Stimulated activated effector memory CD8-positive, alpha-beta T cell treated with anti-CD3 and anti-CD28 coated beads, Interleukin-12 subunit alpha, Interleukin-12 subunit beta, amount 100 ng/mL, for 72 hours (primary cell): ENCODE data around the gene GPLD1.
"Not testable (repeated sequence)": the region's sequence is repeated elsewhere in the genome, so short reads cannot be mapped to it uniquely, and the experiment has no call there.

ENCODE experiments used
- ATAC-seq: fragments of 150-1000 bp; cut with Tn5 transposase; 2 replicates; pipeline ENCODE4 v1.10.0; 2021
- DNase-seq, 2 donors: peaks; one replicate each; pipeline ENCODE4 v3.0.0; 2021 to 2022; ENCODE audit warnings: low spot score in 2 of 2
- H3K27ac Mint-ChIP-seq: one replicate; pipeline ENCODE4 v1.8.0; 2022; ENCODE audit warnings: mild to moderate bottlenecking, mixed read lengths
- H3K36me3 Mint-ChIP-seq: one replicate; pipeline ENCODE4 v1.8.0; 2022; ENCODE audit warnings: mild to moderate bottlenecking, mixed read lengths
- H3K4me1 Mint-ChIP-seq: one replicate; pipeline ENCODE4 v1.8.0; 2022; ENCODE audit warnings: mixed read lengths
- H3K4me3 Mint-ChIP-seq: one replicate; pipeline ENCODE4 v1.8.0; 2022; ENCODE audit warnings: mild to moderate bottlenecking, mixed read lengths
- H3K9me3 Mint-ChIP-seq: one replicate; pipeline ENCODE4 v1.8.0; 2022; ENCODE audit warnings: mixed read lengths

Gene GPLD1

DNA sequence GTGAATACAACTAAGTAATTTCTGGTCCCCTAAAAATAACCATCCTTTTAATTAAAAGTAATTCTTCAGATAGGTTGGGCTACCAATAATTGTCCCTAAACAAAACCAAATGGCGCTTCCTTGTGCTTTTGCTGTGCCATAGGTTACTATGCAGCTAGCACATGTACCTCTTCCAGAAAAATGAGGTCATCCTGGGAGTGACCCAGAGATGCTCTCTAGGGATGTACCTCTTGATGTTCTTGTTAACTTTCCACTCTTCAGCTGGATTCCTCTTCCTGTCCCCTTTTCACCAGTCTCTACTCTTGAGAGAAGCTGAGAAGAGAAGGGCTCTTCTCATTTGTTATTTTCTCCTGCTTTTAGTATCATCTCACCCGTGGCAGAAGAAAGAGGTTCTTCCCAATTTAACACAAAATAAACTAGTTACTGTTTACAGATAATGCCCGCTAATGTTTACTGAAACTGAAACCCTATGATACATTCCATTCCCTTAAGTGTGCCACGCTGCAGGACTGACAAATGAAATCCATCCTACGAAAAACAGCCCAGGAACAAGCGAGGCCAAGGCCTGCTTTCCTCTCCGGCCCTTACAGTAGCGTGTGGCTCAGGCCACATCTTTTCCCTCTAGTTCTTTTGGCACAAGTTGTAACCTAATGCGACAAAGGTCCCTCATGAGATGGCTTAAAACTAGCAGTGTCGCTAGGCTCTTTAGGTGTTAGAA is 62.5 kb downstream of the GPLD1 start:
- peaks cover 48% of the 10 kb centered on the region for H3K36me3 Mint-ChIP-seq
- no peaks in the 10 kb centered on the region for H3K9me3 Mint-ChIP-seq
- no peak overlapping the region for H3K27ac Mint-ChIP-seq
- no peaks in the 10 kb centered on the region for H3K4me1 Mint-ChIP-seq
- H3K4me3 Mint-ChIP-seq, result no peak overlapping the region
- DNase-seq (no peak), ATAC-seq (no peak)

- peaks cover 66% of the 10 kb centered on the region for H3K36me3 Mint-ChIP-seq
- DNase-seq (no peak), ATAC-seq (no peak)
- no peak overlapping the region for H3K4me3 Mint-ChIP-seq
- no peak overlapping the region for H3K27ac Mint-ChIP-seq
- H3K4me1 Mint-ChIP-seq, result no peaks in the 10 kb centered on the region
- H3K9me3 Mint-ChIP-seq, result no peaks in the 10 kb centered on the region
These were observed 64.3 kb downstream of the GPLD1 start for GRCh38 chr6:24425091-24425490.

- Mint-ChIP-seq H3K4me1 (no peaks in the 10 kb centered on the region), H3K36me3 (peaks cover 99% of the 10 kb centered on the region), H3K4me3 (no peak overlapping the region), H3K27ac (no peak overlapping the region), H3K9me3 (no peaks in the 10 kb centered on the region)
- DNase-seq (no peak), ATAC-seq (no peak)
These were observed 69.9 kb downstream of the GPLD1 start for GRCh38 chr6:24419526-24419925.

GRCh38 chr6:24415753-24416152 is 73.6 kb downstream of the GPLD1 start:
- Mint-ChIP-seq H3K4me1 (no peaks in the 10 kb centered on the region), H3K36me3 (peaks cover 100% of the 10 kb centered on the region), H3K4me3 (no peak overlapping the region), H3K9me3 (no peaks in the 10 kb centered on the region), H3K27ac (no peak overlapping the region)
- no peak for DNase-seq
- no peak for ATAC-seq

GRCh38 chr6:24414531-24414930 is 74.8 kb downstream of the GPLD1 start:
- H3K36me3 Mint-ChIP-seq, result peaks cover 100% of the 10 kb centered on the region
- not testable (repeated sequence) for H3K4me1 Mint-ChIP-seq, DNase-seq, H3K4me3 Mint-ChIP-seq, H3K27ac Mint-ChIP-seq, H3K9me3 Mint-ChIP-seq, ATAC-seq

DNA sequence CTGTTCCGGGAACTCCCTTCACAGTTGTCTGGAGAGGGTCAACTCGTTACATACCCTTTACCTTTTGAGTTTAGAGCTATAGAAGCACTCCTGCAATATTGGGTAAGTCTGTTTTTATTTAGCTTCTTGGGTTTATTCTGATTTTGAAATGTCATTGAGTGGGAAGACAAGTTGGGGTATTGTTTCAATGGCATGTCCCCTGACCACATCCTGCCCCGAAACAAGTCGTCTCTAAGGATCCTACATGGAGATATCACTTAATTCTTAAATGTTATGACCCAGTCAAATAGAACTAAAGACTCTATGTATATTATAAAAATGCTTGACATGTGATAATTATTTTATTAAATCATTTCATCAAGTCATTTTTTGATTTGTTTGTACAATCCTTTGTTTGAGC is 77.1 kb downstream of the GPLD1 start:
- H3K9me3 Mint-ChIP-seq, result no peaks in the 10 kb centered on the region
- no peak overlapping the region for H3K4me3 Mint-ChIP-seq
- H3K27ac Mint-ChIP-seq, result peak overlapping the region; percentile 10
- ATAC-seq, result no peak
- no peak for DNase-seq
- H3K4me1 Mint-ChIP-seq, result no peaks in the 10 kb centered on the region
- H3K36me3 Mint-ChIP-seq, result peaks cover 100% of the 10 kb centered on the region

DNA sequence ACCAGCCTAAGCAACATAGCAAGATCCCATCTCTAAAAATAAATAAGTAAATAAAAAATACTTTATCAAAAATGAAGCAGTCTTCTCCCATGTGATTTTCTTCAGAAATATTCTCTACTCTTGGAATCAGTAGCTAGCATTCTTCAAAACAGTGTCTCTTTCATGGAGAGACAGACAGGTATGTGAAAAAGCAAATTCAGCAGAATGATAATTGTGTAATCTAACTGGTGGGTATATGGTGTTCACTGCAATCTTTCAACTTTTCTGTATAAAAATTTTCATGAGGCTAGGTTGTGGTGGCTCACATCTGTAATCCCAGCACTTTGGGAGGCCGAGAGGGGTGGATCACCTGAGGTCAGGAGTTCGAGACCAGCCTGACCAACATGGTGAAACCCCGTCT is 78.8 kb downstream of the GPLD1 start:
- Mint-ChIP-seq H3K4me1 (no peaks in the 10 kb centered on the region), H3K36me3 (peaks cover 100% of the 10 kb centered on the region), H3K4me3 (no peak overlapping the region), H3K9me3 (no peaks in the 10 kb centered on the region), H3K27ac (no peak overlapping the region)
- no peak for DNase-seq
- no peak for ATAC-seq

DNA sequence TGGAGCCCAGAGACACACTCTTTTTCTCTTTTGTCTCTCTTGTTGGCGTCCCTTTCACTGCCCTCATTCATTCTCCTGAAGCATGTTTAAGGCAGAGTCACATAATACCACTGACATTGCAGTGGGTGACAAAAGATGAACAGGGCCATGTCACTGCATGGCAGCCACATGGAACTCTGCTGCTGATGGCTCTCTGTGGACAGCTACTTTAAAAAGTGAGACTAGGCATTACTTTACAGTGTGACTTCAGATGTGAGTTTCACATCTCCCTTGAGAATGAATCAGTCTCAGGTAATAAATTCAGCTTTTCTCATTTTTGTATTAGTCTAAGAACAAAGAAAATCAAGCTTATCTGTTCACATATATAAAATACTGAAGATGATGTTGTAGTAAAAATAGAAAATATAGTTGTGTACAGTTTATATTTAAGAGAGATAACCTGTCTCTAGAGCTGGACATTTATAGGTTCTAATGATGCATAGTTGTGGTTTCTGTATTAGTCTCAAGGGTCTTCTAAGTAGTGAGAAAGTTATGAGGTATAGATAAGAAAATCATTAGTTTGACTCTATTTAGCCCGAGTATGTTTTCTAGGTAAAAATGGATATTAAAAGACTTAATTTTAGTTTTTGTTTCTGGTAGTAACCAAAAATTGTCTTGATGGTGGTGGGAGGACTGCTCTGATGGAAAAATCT is 80.5 kb downstream of the GPLD1 start:
- ATAC-seq (no peak), DNase-seq (no peak)
- Mint-ChIP-seq H3K36me3 (peaks cover 89% of the 10 kb centered on the region), H3K4me1 (peaks cover 2% of the 10 kb centered on the region), H3K27ac (no peak overlapping the region), H3K4me3 (no peak overlapping the region), H3K9me3 (no peaks in the 10 kb centered on the region)

DNA sequence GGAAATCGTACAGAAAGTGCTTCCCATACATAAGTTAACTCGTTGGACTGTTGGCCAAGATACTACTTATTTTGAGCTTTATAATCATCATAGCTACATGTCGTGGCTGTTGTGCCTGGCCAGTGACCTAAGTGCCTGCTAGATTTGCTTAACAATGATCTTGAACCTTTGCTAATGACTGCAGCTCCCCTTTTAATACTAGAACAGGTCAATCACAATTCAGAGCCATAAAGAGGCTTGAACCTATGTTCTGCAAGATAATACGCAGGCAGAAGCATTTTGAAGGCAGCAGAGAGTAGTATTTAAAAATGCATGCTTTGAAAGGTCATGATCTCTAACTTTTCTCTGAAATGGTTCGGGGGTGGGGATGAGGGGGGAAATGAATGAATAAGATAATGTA is 84.1 kb downstream of the GPLD1 start:
- Mint-ChIP-seq H3K9me3 (no peaks in the 10 kb centered on the region), H3K36me3 (peaks cover 53% of the 10 kb centered on the region), H3K4me1 (peaks cover 13% of the 10 kb centered on the region), H3K27ac (no peak overlapping the region), H3K4me3 (no peak overlapping the region)
- ATAC-seq (no peak), DNase-seq (no peak)

GRCh38 chr6:24403501-24403824 is 85.9 kb downstream of the GPLD1 start:
- Mint-ChIP-seq H3K9me3 (no peaks in the 10 kb centered on the region), H3K4me3 (peak overlapping the region; percentile 95), H3K4me1 (peaks cover 13% of the 10 kb centered on the region), H3K36me3 (peaks cover 35% of the 10 kb centered on the region), H3K27ac (peak overlapping the region; percentile 90)
- ATAC-seq, result no peak
- DNase-seq, result no peak

- Mint-ChIP-seq H3K9me3 (no peaks in the 10 kb centered on the region), H3K4me1 (peaks cover 13% of the 10 kb centered on the region), H3K27ac (peak within 1 kb of the TSS; percentile 90), H3K4me3 (peak within 1 kb of the TSS; percentile 95), H3K36me3 (peaks cover 29% of the 10 kb centered on the region)
- ATAC-seq (peak; percentile 95), DNase-seq (peak; percentile 62 to 87)
These were observed 86.5 kb downstream of the GPLD1 start, which contains the start of gene MRS2 for GRCh38 chr6:24402697-24403500. TSS of gene MRS2 (plus strand) at chr6:24402936. CDS start at chr6:24403047, 111 bp downstream.

DNA sequence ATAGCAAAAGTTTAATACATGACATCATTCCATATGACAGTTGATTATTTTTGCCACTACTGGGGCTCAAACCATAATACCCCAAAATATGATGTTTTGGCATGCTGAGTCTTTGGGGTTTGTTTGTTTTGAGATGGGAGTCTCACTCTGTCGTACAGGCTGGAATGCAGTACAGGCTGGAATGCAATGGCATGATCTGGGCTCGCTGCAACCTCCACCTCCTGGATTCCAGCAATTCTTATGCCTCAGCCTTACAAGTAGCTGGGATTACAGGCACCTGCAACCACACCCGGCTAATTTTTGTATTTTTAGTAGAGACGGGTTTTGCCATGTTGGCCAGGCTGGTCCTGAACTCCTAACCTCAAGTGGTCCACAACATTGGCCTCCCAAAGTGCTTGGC is 87.9 kb downstream of the GPLD1 start:
- no peaks in the 10 kb centered on the region for H3K9me3 Mint-ChIP-seq
- ATAC-seq (no peak), DNase-seq (no peak)
- peaks cover 13% of the 10 kb centered on the region for H3K4me1 Mint-ChIP-seq
- H3K4me3 Mint-ChIP-seq, result no peak overlapping the region
- H3K36me3 Mint-ChIP-seq, result peaks cover 15% of the 10 kb centered on the region
- H3K27ac Mint-ChIP-seq, result no peak overlapping the region

DNA sequence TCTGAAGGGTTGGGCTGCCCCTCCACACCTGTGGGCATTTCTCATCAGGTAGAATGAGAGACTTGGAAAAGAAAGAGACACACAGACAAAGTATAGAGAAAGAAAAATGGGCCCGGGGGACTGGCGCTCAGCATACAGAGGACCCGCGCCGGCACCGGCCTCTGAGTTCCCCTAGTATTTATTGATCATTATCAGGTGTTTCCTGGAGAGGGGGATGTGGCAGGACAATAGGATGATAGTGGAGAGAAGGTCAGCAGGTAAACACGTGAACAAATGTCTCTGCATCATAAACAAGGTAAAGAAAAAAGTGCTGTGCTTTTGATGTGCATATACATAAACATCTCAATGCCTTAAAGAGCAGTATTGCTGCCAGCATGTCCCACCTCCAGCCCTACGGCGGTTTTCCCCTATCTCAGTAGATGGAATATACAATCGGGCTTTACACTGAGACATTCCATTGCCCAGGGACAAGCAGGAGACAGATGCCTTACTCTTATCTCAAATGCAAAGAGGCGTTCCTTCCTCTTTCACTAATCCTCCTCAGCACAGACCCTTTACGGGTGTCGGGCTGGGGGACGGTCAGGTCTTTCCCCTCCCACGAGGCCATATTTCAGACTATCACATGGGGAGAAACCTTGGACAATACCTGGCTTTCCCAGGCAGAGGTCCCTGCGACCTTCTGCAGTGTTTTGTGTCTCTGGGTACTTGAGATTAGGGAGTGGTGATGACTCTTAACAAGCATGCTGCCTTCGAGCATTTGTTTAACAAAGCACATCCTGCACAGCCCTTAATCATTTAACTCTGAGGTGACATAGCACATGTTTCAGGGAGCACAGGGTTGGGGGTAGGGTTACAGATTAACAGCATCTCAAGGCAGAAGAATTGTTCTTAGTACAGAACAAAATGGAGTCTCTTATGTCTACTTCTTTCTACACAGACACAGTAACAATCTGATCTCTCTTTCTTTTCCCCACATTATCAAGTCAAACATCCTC is 89.0 kb downstream of the GPLD1 start:
- not testable (repeated sequence) for H3K9me3 Mint-ChIP-seq, ATAC-seq, H3K27ac Mint-ChIP-seq, DNase-seq, H3K4me3 Mint-ChIP-seq, H3K36me3 Mint-ChIP-seq
- H3K4me1 Mint-ChIP-seq, result peaks cover 13% of the 10 kb centered on the region

- ATAC-seq (no peak), DNase-seq (no peak)
- peaks cover 3% of the 10 kb centered on the region for H3K4me1 Mint-ChIP-seq
- H3K9me3 Mint-ChIP-seq, result no peaks in the 10 kb centered on the region
- H3K4me3 Mint-ChIP-seq, result no peak overlapping the region
- no peak overlapping the region for H3K27ac Mint-ChIP-seq
- no peaks in the 10 kb centered on the region for H3K36me3 Mint-ChIP-seq
These were observed 91.7 kb downstream of the GPLD1 start for GRCh38 chr6:24397631-24398030.

- Mint-ChIP-seq H3K9me3 (no peaks in the 10 kb centered on the region), H3K27ac (no peak overlapping the region), H3K4me3 (no peak overlapping the region), H3K36me3 (no peaks in the 10 kb centered on the region), H3K4me1 (no peaks in the 10 kb centered on the region)
- DNase-seq (no peak), ATAC-seq (no peak)
These were observed 92.6 kb downstream of the GPLD1 start for GRCh38 chr6:24396824-24397223.
